Astrocyte of the spinal cord (primary cell): Measurements from ENCODE around the gene BASP1.
A peak's percentile ranks its signal among the peaks of the same experiment; 100 is the strongest.

Experiments used
- DNase-seq: peaks from one replicate; pipeline ENCODE4 v3.0.0; 2011; ENCODE audit warnings: low read depth, low spot score
- H3K4me3 ChIP-seq: 2 replicates; pipeline ENCODE4 v1.5.1; 2011; ENCODE audit warnings: low read depth, mild to moderate bottlenecking, low read length, moderate library complexity
- in situ Hi-C: cut with HindIII; loops from 2 replicates; pipeline ENCODE4 v1.10.0; 2017; ENCODE audit warnings: low sequenced_read_pairs
- TF ChIP-seq, protein P1 (sequence below): IDR thresholded peaks from 2 replicates; pipeline ENCODE4 v1.5.1; 2012; ENCODE audit warnings: low read depth, mild to moderate bottlenecking, low read length, inconsistent platforms

Gene BASP1

DNA sequence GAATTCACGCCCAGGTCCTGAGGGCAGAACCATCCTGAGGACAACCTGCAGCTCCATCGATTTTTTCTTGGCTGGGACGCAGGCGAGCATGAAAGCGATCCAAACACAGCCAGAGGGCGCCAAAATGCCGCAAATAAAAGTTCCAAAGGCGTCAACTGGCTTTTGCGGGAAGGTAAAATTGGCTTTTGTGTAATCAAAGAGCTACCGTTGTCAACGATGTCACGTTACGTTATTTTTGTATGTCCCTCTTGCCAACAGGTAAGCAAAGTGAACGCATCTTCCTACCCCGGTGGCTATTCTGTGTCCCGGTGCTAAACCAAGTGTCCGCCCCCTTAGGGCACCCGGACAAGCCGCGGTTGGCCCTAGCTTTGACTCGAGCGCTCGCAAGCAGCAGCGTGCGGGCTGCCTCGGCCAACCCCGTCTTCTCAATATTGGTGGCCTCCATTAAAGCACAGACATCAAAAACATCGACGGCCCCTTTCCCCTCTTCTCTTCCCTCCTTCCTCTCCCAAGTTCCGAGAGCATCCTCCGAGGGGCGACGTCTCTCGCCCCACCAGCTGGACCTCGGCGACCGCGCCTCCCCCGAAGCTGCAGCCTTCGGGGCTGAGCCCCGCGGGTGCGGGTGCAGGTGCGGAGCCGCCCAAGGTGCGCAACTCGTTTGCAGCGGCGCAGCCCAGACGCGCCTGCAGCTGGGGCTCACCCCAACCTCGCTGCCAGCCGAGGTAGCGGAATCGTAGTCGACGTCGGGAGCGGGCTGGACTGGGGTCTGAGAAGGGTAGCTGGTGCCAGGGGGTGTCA is 1.1 kb upstream of the BASP1 start:
- peak; percentile 86 for DNase-seq
- TF ChIP-seq, protein P1, sequence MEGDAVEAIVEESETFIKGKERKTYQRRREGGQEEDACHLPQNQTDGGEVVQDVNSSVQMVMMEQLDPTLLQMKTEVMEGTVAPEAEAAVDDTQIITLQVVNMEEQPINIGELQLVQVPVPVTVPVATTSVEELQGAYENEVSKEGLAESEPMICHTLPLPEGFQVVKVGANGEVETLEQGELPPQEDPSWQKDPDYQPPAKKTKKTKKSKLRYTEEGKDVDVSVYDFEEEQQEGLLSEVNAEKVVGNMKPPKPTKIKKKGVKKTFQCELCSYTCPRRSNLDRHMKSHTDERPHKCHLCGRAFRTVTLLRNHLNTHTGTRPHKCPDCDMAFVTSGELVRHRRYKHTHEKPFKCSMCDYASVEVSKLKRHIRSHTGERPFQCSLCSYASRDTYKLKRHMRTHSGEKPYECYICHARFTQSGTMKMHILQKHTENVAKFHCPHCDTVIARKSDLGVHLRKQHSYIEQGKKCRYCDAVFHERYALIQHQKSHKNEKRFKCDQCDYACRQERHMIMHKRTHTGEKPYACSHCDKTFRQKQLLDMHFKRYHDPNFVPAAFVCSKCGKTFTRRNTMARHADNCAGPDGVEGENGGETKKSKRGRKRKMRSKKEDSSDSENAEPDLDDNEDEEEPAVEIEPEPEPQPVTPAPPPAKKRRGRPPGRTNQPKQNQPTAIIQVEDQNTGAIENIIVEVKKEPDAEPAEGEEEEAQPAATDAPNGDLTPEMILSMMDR = peak; percentile 78

DNA sequence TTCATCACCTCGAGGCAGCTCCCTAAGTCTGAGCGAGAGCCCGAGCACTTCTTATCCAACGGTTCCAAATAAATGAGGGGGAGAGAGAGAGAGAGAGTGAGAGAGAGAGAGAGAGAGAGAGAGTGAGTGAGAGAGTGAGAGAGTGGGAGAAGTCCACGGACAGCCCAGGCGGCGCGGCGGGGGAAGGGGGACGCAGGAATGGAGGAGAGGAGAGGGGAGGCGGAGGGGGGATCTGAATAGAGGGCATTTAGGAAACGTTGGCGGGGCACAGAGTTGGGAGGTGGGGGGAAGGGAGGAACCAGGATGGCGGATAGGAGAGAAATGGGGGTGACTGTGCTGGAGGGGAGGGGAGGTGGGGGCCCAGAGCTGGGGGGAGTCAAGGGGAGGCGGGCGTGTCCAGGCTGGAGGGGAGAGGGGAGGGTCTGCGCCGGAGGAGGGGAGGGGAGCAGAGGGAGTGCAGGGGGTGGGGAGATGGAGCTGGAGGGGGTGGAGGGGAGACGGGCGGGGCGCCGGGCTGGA is 398 bp upstream of the BASP1 start:
- in situ Hi-C loops = no loop called here
- H3K4me3 ChIP-seq = peak overlapping the region; percentile 48
- DNase-seq = peak; percentile 80
- TF ChIP-seq, protein P1 = no peak

More for the DNA sequence above, 1.1 kb upstream of the BASP1 start:
- in situ Hi-C loops = no loop called here
- peak overlapping the region; percentile 48 for H3K4me3 ChIP-seq

DNA sequence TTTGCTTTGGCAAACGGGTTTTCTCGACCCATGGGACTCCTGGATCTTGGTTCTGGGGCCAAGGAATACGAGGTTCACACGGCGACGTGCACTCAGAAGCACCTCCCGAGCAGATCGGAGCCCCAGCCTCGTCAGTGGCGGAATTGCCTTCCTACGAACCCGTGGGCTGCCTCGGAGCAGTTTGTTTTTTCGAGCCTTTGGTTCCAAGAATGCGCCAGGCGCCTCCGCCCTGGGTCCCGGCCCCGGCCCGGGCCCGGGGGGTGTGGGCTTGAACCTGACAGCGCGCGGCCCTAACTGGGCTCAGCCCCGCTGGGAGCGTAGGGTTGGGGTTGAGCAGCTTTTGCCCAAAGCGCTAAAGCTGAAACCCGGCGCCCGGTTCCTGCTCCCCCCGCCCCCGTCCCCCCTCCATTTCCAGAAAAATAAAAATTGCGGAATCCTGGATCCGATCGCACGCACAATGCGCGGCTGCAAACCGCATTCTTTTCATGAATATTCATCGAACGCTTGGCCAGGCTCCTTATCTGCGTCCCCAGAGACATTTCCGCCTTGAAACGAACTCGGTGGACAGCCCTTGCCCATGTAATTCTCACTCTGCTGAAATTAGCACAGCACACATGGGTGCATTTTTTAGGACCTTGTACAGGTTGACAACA is 1.0 kb downstream of the BASP1 start:
- peak overlapping the region; percentile 72 for H3K4me3 ChIP-seq
- in situ Hi-C loops = no loop called here
- DNase-seq = peak; percentile 57
- TF ChIP-seq, protein P1 = no peak

DNA sequence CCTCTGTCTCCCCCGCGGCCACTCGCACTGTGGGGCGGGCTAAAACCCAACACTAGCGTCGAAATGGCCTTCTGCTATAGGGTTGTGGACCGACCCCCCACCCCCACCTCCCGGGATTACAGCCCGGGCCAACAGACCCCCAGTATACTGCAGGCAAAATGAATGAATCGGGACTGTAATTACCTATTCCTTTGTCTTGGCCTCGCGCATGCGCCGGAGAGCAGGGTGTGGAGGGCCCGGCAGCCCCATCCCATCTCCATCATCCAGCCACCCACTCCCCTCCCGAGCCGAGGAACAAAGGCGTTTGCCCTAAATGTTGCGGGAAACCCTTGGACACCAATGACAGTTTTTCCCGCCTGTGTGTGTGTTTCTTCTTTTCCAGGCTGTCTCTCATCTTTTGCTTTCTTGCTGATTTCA is 1.6 kb downstream of the BASP1 start:
- in situ Hi-C loops = no loop called here
- TF ChIP-seq, protein P1 = no peak
- DNase-seq = peak; percentile 50
- peak overlapping the region; percentile 72 for H3K4me3 ChIP-seq

DNA sequence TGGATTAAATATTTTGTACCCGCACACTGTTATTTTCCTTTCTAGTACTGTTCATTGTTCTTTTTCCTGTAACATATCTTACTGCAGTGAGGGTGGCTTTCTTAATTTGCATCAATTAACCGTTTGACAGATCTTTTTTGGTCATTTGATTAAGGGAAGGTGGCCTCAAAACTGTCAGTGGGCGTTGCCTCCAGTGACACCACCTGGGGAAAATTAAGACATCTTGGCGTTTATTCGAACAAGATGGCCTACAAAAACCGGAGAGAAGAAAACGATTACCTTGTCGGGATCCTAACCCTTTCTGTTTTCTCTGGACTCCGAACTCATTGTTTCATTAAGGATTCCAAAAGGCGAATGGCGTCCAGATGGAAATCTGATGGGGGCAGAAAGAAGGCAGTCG is 2.0 kb downstream of the BASP1 start:
- TF ChIP-seq, protein P1 = no peak
- DNase-seq = no peak
- H3K4me3 ChIP-seq = peak overlapping the region; percentile 72
- in situ Hi-C loops = no loop called here

DNA sequence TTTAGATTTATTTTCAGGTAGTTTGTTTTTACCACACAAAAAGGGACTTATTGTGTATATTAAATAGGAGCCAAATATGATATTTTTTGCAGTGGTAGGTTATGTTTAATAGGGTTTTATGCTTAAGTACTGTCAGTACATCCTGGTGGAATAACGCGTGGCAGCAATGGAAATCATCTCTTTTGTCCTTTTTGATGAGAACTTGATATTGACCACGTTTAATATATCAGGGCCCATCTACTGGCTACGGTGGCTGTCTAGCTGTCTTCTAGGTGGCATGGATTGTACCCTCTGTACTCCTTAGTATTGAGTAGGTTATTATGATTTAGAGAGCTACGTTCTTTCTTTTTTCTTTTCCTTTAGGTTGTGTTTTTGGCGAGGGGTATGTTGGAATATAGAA is 2.6 kb downstream of the BASP1 start:
- in situ Hi-C loops = no loop called here
- H3K4me3 ChIP-seq = peak overlapping the region; percentile 72
- DNase-seq = no peak
- TF ChIP-seq, protein P1 = no peak
